PC-9 (cell line): ENCODE results near the gene CYP3A4.

ENCODE experiments used
- EZH2 ChIP-seq: fragments of 200-600 bp; sonication (generic); IDR thresholded peaks from 2 replicates; pipeline ENCODE4 v1.8.0; 2017; ENCODE audit warnings: antibody characterized with exemption, low read depth
- TF ChIP-seq, protein P1 (sequence below): fragments of 200-600 bp; sonication (generic); conservative IDR thresholded peaks from 2 replicates; pipeline ENCODE4 v1.6.1; 2017; ENCODE audit warnings: mixed run types, antibody characterized with exemption, mild to moderate bottlenecking, moderate library complexity

DNA sequence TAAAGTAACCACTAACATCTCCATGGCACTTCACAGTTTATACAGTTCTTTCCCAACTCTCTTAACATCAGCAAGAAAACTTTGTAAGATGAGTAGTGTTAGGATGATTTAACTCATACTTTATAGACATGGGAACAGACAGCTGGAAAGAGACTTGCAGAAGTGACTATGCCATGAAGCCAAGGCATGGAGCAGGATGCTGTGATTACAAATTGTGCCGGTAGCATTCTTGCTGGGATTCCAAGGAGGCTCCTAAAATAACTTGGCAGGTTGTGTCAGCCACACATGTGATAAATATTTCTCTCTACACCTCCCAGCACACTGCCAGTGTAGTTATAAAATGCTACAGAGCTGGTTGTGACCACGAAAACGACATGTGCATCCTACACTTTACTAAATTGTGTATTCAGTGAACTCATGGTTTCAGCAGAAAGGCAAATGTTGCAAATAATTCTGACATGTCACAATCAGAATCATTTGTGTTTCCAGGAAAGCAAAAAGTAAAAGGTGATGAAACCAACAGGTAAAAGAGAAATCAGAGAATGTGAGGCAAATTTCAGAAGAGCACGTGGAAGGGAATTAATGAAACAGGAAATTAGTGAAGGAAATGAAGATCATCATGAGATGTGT, 5.6 kb upstream of the CYP3A4 start:
- TF ChIP-seq, protein P1, sequence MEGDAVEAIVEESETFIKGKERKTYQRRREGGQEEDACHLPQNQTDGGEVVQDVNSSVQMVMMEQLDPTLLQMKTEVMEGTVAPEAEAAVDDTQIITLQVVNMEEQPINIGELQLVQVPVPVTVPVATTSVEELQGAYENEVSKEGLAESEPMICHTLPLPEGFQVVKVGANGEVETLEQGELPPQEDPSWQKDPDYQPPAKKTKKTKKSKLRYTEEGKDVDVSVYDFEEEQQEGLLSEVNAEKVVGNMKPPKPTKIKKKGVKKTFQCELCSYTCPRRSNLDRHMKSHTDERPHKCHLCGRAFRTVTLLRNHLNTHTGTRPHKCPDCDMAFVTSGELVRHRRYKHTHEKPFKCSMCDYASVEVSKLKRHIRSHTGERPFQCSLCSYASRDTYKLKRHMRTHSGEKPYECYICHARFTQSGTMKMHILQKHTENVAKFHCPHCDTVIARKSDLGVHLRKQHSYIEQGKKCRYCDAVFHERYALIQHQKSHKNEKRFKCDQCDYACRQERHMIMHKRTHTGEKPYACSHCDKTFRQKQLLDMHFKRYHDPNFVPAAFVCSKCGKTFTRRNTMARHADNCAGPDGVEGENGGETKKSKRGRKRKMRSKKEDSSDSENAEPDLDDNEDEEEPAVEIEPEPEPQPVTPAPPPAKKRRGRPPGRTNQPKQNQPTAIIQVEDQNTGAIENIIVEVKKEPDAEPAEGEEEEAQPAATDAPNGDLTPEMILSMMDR, result no peak
- no peak for TF ChIP-seq EZH2
